Vagina (tissue), 2 donors: ENCODE data around the gene THRA. TPM values are rescaled to one million over a fixed set of nuclear protein-coding genes. Genes with fewer than 3 reads are reported as not detected.
A peak's percentile ranks its signal among the peaks of the same experiment; 100 is the strongest.

ENCODE experiments used
- DNase-seq, 2 donors: peaks; one replicate each; pipeline ENCODE4 v3.0.0-alpha.2; 2017; ENCODE audit errors: extremely low spot score in 2 of 2
- H3K27ac ChIP-seq: fragments of 200-600 bp; sonication (generic); one replicate; pipeline ENCODE4 v1.5.1; 2019
- H3K27me3 ChIP-seq: fragments of 200-600 bp; sonication (generic); one replicate; pipeline ENCODE4 v1.5.1; 2019
- H3K36me3 ChIP-seq, 2 donors: fragments of 200-600 bp; sonication (generic); one replicate each; pipeline ENCODE4 v1.5.1; 2017 to 2019
- H3K4me1 ChIP-seq: fragments of 200-600 bp; sonication (generic); one replicate; pipeline ENCODE4 v1.5.1; 2019
- H3K4me3 ChIP-seq, 2 donors: fragments of 200-600 bp; sonication (generic); 1 replicate in 1 of 2; 2 replicates in 1 of 2; pipeline ENCODE4 v1.5.1; 2016 to 2019
- H3K9me3 ChIP-seq: fragments of 200-600 bp; sonication (generic); one replicate; pipeline ENCODE4 v1.5.1; 2019
- POLR2A ChIP-seq, 2 donors: fragments of 450-650 bp; IDR thresholded peaks; one replicate each; pipeline ENCODE4 v1.6.1; 2017; ENCODE audit warnings: antibody characterized with exemption in 2 of 2, mild to moderate bottlenecking in 2 of 2, moderate library complexity in 2 of 2
- POLR2AphosphoS5 ChIP-seq, 2 donors: sonication (generic); formaldehyde crosslinking; IDR thresholded peaks; one replicate each; pipeline ENCODE4 v1.9.0; 2017; ENCODE audit warnings: antibody characterized with exemption in 2 of 2, mild to moderate bottlenecking in 2 of 2, low read depth in 1 of 2; ENCODE audit not compliant: insufficient read depth in 1 of 2
- intact Hi-C: fragments of 100-400 bp; cut with DNase I; formaldehyde crosslinking; loops from one replicate; pipeline ENCODE4 v1.15.1; 2023
- total RNA-seq: library from RNA; depleted of rRNA; stranded (reverse); fragments of >200 nt; gene quantifications from one replicate; pipeline ENCODE4 v1.2.3, GENCODE V29; 2016
- TF ChIP-seq, protein P1 (sequence below), 3 experiments: fragments of 450-650 bp in 2 of 3; fragments of 200-600 bp in 1 of 3; sonication (generic) in 1 of 3; IDR thresholded peaks; one replicate each; pipeline ENCODE4 v1.5.1; 2017 to 2019; ENCODE audit warnings: antibody characterized with exemption in 3 of 3, mild to moderate bottlenecking in 2 of 3, moderate library complexity in 2 of 3

The THRA gene
- total RNA-seq, 1 donor from 2014 or later: 40.3 TPM

DNA sequence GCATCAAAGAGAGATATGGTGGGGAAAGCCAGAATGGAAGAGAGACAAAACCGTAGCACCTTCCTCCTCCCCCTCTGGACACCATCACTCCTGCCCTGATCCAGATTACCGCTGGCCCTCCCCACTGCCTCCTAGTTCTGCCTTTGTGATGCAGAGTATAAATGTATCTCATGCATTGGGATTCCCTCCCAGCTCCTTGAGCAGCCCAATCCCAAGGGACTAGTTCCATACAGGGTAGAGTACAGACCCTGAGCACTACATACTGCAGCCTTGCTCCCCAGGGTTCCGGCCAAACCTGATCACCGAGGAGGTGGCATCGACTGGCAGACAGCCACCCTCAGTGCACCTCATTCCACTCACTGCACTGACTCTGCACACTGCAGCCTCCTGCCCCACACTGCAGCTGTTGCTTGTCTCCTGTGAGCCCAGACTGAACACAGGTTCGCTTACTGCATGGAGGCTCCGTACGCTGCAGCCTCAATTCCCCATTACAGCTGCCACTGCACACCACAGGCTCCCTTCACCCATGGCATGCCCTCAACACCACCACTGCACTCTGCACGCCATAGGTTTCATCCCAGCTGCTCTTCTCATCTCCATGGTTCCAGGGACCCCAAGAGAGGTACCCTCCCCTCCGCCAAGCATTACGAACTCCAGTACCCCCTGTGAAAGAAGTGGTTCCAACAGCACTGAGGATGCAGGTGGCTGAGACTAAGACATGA lies 1.7 kb upstream of the THRA start:
- no peaks in the 10 kb centered on the region for H3K36me3 ChIP-seq
- no peaks in the 10 kb centered on the region for H3K9me3 ChIP-seq
- intact Hi-C loops: loop anchor here (10.0 kb wide), 1 partner anchor 114 kb away; the partner anchor contains the start of gene RAPGEFL1
- peaks cover 47% of the 10 kb centered on the region for H3K4me1 ChIP-seq
- H3K4me3 ChIP-seq: no peak overlapping the region
- peak overlapping the region; percentile 81 for H3K27ac ChIP-seq
- H3K27me3 ChIP-seq: no peaks in the 10 kb centered on the region
- DNase-seq: no peak
- TF ChIP-seq POLR2AphosphoS5 (IDR thresholded peaks at IDR 0.05; ENCODE audit: insufficient read depth in 1 of 2, low read depth in 1 of 2) (no peak), POLR2A (IDR thresholded peaks at IDR 0.05) (no peak)
- TF ChIP-seq, protein P1, sequence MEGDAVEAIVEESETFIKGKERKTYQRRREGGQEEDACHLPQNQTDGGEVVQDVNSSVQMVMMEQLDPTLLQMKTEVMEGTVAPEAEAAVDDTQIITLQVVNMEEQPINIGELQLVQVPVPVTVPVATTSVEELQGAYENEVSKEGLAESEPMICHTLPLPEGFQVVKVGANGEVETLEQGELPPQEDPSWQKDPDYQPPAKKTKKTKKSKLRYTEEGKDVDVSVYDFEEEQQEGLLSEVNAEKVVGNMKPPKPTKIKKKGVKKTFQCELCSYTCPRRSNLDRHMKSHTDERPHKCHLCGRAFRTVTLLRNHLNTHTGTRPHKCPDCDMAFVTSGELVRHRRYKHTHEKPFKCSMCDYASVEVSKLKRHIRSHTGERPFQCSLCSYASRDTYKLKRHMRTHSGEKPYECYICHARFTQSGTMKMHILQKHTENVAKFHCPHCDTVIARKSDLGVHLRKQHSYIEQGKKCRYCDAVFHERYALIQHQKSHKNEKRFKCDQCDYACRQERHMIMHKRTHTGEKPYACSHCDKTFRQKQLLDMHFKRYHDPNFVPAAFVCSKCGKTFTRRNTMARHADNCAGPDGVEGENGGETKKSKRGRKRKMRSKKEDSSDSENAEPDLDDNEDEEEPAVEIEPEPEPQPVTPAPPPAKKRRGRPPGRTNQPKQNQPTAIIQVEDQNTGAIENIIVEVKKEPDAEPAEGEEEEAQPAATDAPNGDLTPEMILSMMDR (IDR thresholded peaks at IDR 0.05): no peak

DNA sequence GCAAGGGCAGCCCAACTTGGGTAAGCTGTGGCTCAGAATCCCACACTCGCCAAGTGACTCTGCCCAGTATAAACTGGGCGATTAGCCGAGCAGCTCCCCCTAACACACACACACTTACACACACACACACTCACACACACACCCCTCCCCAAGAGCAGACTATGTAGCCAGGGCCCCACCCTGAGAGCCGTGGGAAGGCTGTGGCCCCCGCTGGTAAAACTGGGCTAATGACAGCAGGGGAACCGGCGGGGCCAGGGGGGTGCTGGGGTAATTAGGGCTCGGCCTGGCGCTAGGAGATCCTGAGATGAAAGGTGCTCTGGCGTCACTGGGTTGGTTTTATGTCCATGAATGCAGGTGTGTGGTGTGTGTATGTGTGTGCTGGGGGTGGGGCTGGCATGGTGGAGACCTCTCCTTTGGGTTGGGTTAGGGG lies 1.1 kb upstream of the THRA start:
- Histone ChIP-seq H3K36me3 (no peaks in the 10 kb centered on the region), H3K27me3 (no peaks in the 10 kb centered on the region), H3K27ac (peak overlapping the region; percentile 81), H3K4me3 (no peak overlapping the region), H3K4me1 (peaks cover 51% of the 10 kb centered on the region), H3K9me3 (no peaks in the 10 kb centered on the region)
- intact Hi-C loops: loop anchor here (2.0 to 10.0 kb wide), 3 partner anchors 25 to 113 kb away; partner anchors contain the start of gene RAPGEFL1
- no peak for DNase-seq
- no peak for TF ChIP-seq POLR2AphosphoS5 (IDR thresholded peaks at IDR 0.05; ENCODE audit: insufficient read depth in 1 of 2, low read depth in 1 of 2)
- TF ChIP-seq, protein P1 (IDR thresholded peaks at IDR 0.05): no peak

DNA sequence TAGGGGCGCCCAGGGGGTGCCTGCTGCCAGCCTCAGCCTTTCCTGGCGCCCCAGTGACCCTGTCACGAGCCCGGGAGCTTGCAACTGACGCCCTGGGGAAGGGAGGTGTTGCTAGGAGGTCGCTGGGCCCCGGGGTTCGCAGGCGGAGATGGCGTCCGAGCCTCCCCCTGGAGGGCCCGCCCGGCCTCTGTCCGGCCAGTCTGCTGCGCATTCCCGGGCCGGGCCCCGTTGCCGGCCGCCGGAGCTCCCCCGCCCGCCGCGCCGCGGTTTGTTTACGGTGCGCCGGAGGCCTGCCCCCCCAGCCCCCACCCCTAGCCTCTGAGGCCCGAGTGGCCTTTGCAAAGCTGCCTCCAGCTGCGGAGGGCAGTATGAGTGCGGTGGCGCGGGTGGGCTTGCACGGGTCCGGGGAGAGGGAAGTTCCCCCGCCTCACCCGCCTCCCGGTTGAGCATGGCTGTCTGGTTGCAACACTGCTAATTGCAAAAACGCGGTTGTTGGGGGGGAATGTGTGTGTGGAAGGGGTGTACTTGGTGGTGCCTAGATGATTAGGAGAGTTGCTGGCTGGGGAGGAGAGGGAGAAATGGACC lies 514 bp downstream of the THRA start:
- Histone ChIP-seq H3K27ac (peak overlapping the region; percentile 99), H3K4me3 (peak overlapping the region; percentile 98 to 100), H3K36me3 (no peaks in the 10 kb centered on the region), H3K4me1 (peaks cover 65% of the 10 kb centered on the region), H3K9me3 (no peaks in the 10 kb centered on the region), H3K27me3 (no peaks in the 10 kb centered on the region)
- TF ChIP-seq, protein P1 (IDR thresholded peaks at IDR 0.05): no peak
- TF ChIP-seq POLR2AphosphoS5 (IDR thresholded peaks at IDR 0.05; ENCODE audit: insufficient read depth in 1 of 2, low read depth in 1 of 2) (peak in 1 of 2 donors; percentile 57), POLR2A (IDR thresholded peaks at IDR 0.05) (no peak)
- no peak for DNase-seq
- intact Hi-C loops: loop anchor here (2.0 to 10.0 kb wide), 3 partner anchors 24 to 112 kb away; partner anchors contain the start of gene RAPGEFL1

DNA sequence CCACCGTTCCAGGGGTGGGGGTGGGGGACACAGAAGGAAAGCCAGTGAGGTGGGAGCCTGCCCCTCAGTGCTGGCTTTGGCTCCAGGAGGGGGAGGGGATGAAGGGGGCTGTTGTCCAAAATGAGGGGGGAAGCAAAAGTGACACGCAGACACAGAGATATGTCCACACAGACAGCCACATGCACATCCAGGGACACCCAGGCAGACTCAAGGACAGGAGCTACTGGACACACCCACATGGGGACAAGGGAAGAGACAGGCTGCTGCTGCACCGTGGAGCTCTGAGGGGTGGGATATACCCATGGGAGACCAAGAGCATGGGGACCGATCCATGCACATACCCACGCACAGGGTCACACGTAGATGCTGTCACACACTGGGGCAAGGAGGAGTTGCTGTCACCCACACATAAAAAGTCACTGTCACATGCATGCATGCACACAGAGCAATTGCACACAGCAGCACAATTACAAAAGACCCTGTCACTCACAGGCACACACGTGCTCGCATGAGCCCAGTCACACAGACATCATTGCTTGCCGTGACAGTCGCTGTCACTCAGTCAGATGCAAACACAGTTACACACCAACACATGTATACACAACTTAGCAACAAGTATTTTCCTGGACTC lies 1.3 kb downstream of the THRA start:
- intact Hi-C loops: loop anchor here (2.0 to 10.0 kb wide), 3 partner anchors 23 to 111 kb away; partner anchors contain the start of gene RAPGEFL1
- peaks cover 64% of the 10 kb centered on the region for H3K4me1 ChIP-seq

More for the DNA sequence above, 1.3 kb downstream of the THRA start:
- H3K27ac ChIP-seq: peak overlapping the region; percentile 99
- no peak for TF ChIP-seq POLR2A (IDR thresholded peaks at IDR 0.05)
- TF ChIP-seq, protein P1 (IDR thresholded peaks at IDR 0.05): no peak
- TF ChIP-seq POLR2AphosphoS5 (IDR thresholded peaks at IDR 0.05; ENCODE audit: insufficient read depth in 1 of 2, low read depth in 1 of 2): no peak
- DNase-seq: no peak
- H3K27me3 ChIP-seq: no peaks in the 10 kb centered on the region
- H3K4me3 ChIP-seq: peak overlapping the region; percentile 98 to 100
- H3K9me3 ChIP-seq: no peaks in the 10 kb centered on the region
- H3K36me3 ChIP-seq: no peaks in the 10 kb centered on the region
